ENCODE data around the gene CCDC134. TPM values are rescaled to one million over a fixed set of nuclear protein-coding genes. Genes with fewer than 3 reads are reported as not detected.

Gene CCDC134
- 2.9 TPM for total RNA-seq
- long read RNA-seq, partial matches to known transcripts = 0 of 2 reads
- long read RNA-seq, other reads (novel, unspliced or antisense) = 1 of 2 reads

DNA sequence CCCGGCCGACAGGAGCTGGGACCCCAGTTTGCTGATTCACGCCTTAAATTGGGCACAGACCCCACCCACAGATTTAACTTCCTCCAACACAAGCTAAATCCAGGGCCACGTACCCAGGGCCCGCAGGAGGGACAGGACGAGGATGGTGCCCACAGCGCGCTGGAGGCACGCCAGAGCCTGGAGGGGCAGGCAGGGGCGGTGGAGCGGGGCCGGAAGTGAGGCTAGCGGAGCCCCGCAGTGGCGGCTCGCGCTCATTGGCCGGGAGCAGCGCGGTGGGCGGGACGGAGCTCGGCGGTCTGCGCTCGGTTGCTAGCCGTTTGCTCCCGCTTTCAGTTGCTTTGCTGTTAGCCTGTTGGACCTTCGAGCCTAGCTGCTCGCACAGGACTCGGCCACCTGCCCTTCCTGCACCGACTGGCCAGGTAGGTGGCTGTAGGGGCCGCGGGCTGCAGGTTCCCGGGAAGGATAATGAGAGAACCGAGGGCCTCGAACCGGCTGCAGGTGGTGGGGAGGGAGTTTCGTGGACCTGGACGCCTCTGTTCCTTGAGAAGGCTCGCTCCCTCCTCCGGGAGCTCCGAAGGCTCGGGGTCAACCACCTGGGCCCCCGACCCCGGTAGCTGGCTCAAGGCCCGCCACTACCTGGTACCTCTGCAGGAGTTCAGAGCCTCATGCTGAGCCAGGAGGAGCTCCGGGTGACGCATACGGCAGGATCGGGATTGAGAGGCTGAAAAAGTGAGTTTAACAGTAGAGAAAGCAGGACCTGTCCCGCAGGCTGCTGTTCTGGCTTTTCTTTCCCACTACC is at the start of gene CCDC134:
CCDC134 (plus strand) TSS at position 332 of the 799 bp plus-strand sequence. CDS start 8,212 bp downstream, outside the sequence.
- intact Hi-C loops (cut with DNase I) = no loop called here
- peak; percentile 96 for DNase-seq (ENCODE audit: low spot score)

DNA sequence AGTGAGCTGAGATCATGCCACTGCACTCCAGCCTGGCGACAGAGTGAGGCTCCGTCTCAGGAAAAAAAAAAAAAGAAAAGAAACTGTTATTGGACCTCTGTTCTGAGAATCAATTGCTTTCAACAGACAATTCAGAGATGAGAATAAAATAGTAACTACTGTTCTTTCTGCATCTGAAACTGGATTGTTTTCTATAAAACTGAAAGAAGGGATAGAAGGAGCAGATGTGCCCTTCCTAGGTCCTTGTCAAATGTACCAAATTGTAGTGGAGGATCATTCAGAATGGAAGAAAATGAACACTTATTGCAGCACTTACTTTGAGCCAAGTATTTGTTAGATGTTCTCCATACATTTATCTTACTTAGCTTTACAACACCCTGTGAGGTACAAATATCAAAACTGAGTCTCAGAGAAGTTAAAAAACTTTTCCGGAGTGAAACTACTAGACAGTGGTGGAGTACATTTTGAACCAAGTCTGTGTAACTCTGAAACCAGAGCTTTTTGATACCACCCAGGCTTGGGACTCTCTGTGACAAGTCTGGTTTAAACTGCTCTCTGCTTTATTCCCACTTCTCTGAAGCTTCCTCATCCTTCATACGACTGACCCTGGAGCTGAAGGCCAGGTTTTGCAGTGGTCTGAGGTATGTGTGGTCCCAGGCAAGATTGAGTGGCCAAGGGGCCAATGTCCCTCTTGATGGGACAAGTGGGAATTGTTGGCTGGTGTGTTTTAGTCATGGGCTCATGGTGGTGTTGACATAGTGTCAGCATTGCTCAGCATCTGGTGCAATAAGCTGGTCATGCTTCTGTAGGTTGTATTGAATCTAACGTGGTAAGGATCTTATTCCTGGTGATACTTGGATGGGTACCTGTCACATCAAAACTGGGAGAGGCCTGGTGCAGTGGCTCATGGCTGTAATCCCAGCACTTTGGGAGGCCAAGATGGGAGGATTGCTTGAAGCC is 48.2 kb upstream of the CCDC134 start:
- DNase-seq (ENCODE audit: low spot score) = no peak
- intact Hi-C loops (cut with DNase I) = no loop called here

- DNase-seq (ENCODE audit: low spot score) = no peak
- intact Hi-C loops (cut with DNase I) = no loop called here
Measured at GRCh38 chr22:41753984-41754383, 46.5 kb upstream of the CCDC134 start.

DNA sequence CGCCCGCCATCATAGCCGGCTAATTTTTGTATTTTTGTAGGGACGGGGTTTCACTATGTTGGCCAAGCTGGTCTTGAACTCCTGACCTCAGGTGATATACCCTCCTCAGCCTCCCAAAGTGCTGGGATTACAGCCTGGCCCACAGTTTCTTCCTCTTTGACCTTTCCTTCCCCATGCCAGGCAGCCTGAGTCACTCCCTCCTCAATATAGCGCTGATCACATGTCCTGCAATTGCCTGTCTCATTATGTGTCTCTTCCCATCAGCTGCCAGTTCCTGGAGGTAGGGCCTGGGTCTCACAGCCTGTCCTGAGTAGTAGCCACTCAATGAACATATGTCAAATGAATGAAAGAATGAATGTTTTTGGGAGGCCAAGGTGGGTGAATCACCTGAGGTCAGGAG is 43.0 kb upstream of the CCDC134 start:
- no peak for DNase-seq (ENCODE audit: low spot score)
- intact Hi-C loops (cut with DNase I) = no loop called here

GRCh38 chr22:41758231-41758630 is 42.2 kb upstream of the CCDC134 start:
- no peak for DNase-seq (ENCODE audit: low spot score)
- intact Hi-C loops (cut with DNase I) = no loop called here

DNA sequence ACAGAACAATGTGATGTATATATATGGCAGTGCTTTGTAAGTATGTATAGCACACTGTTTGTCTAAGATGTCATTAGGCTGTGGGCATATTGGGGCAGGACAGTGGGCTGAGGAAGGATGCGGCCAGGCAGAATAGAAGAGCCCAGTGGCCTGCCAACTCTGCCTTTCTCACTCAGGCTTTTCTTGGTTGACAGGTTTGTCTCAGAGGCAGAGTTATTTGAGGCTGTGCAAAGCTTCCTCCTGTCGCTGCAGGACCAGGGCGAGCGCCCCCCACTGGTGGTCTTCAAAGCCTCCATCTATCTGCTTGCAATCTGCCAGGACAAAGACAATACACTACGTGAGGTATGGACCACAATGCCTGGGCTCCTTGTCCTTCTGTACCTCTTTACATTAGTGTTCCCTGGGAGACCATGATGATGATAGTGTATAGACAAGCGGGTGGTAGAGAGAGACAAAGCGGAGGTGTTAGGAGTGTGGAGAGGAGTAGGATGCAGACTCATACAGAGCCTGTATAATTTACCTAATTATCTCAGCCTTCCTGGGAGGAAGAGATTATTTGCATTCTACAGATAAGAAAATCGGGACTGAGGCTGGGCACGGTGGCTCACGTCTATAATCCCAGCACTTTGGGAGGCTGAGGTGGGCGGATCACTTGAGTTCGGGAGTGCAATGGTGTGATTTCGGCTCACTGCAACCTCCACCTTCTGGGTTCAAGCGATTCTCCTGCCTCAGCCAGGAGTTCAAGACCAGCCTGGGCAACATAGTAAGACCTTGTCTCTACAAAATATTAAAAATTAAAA is 37.3 kb upstream of the CCDC134 start:
- intact Hi-C loops (cut with DNase I) = no loop called here
- no peak for DNase-seq (ENCODE audit: low spot score)

DNA sequence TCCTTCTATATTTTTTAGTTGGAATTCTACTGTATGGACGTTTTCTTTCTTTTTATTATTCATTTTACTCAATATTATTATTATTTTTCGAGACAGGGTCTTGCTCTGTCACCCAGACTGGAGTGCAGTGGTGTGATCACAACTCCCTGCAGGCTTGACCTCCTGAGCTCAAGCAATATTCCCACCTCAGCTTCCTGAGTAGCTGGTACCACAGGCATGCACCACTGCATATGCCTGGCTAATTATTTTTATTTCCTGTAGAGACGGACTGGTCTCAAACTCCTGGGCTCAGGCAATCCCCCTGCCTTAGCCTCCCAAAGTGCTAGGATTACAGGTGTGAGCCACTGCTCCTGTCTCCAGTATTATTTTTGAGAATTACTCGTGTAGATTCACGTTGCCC is 34.0 kb upstream of the CCDC134 start:
- intact Hi-C loops (cut with DNase I) = no loop called here
- no peak for DNase-seq (ENCODE audit: low spot score)

GRCh38 chr22:41768430-41768829 is 32.0 kb upstream of the CCDC134 start:
- intact Hi-C loops (cut with DNase I) = no loop called here
- no peak for DNase-seq (ENCODE audit: low spot score)

DNA sequence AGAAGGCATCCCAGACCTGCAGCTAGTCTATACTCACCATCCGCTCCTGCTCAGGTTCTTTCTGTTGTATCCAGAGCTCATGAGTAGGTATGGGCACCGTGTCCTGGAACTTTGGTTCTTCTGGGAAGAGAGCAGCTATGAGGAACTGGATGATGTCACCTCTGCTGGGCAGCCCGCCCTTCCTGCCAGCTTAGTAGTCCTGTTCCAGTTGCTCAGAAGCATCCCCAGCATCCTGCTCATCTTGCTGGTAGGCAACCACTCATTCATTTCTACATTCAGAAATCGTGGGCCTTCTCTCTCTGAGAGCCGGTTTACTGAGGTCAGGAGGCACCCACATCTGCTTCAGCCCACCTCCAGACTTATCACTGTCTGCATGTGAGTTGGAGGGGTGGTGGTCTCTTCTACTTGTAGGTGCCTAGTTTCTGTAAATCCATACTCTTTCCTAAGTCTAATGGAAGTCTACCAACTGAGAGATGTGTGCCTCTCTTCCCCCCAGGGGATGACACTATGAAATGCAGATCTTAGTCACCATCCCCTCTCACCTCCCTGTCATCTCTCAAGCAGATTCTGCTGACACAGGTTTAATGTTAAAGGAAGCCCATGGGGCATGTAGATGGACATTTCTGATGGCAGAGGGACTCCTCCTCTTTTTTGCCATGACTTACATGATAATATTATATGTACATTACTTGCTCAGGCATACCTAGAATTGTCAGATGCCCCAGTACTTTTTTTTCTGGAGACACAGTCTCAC is 29.6 kb upstream of the CCDC134 start:
- no peak for DNase-seq (ENCODE audit: low spot score)
- intact Hi-C loops (cut with DNase I) = no loop called here

- no peak for DNase-seq (ENCODE audit: low spot score)
- intact Hi-C loops (cut with DNase I) = no loop called here
Measured at GRCh38 chr22:41772198-41772597, 28.3 kb upstream of the CCDC134 start.

DNA sequence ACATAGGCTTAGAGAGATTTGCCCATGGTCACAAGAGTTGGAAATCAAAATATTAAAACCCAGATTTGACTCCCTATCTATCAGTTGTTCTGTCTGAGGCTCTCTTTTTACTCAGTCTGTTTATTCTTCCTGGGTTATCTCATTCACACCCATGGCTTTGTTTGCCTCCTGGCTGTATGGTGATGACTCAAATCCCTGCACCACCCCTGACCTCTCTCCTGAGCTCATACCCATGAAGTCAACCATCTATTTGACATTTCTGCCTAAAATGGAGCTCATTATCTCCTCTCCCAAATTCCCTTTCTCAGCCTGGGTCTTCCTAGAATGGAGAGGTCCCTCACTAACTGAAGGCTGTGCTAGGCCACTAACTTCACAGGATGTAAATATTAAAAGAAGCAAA is 27.8 kb upstream of the CCDC134 start:
- no peak for DNase-seq (ENCODE audit: low spot score)
- intact Hi-C loops (cut with DNase I) = no loop called here

DNA sequence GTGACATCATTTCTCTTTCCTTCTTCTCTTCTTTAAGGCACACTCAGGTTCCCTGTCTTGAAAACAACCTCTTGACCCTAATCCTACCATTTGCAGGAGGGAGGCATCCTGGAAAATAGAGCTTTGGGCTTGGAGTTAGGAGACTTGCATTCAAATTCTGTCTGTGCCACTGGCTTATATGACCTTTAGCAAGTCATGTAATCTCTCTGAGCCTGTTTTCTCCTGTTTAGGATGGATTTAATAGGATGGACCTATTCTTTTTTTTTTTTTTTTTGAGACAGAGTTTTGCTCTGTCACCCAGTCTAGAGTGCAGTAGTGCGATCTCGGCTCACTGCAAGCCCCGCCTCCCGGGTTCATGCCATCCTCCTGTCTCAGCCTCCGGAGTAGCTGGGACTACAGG is 25.1 kb upstream of the CCDC134 start:
- DNase-seq (ENCODE audit: low spot score) = no peak
- intact Hi-C loops (cut with DNase I) = no loop called here

DNA sequence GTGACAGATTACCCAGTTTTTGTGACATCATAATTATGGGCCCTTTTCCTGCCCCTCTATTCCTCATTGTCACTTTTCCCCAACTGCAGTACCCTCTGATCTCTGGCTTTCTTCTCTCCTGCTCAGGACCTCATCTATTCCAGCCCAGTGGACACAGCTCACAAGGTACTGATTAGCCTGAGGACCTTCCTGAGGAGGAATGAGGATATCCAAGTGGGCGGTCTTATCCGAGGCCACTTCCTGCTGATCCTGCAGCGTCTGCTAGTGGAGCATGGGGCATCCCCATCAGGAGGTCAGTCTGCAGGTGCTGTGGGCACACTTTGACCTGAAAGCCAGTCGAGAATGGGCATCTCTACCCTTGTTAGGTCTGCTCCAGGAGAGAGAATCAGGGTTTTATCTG is 24.5 kb upstream of the CCDC134 start:
- intact Hi-C loops (cut with DNase I) = no loop called here
- peak; percentile 5 for DNase-seq (ENCODE audit: low spot score)

DNA sequence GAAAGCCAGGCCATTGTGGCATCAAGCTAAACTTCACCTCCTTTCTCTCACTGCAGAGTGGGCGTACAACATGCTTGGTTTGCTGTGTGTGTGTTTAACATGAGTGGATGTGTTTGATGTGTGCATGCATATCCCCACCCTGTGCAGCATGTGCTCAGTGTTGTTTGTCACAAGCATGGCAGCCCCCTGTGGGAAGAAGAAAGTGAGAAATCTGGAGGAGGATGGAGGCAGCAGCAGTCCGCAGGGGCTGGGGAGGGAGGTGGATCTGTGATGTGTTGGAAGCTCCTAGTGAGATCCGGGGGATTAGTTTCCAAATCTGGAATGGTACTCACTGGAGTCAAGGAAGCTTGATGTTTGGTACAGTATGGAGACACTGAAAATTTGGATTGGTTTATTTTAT is 24.1 kb upstream of the CCDC134 start:
- DNase-seq (ENCODE audit: low spot score) = peak; percentile 24
- intact Hi-C loops (cut with DNase I) = no loop called here

DNA sequence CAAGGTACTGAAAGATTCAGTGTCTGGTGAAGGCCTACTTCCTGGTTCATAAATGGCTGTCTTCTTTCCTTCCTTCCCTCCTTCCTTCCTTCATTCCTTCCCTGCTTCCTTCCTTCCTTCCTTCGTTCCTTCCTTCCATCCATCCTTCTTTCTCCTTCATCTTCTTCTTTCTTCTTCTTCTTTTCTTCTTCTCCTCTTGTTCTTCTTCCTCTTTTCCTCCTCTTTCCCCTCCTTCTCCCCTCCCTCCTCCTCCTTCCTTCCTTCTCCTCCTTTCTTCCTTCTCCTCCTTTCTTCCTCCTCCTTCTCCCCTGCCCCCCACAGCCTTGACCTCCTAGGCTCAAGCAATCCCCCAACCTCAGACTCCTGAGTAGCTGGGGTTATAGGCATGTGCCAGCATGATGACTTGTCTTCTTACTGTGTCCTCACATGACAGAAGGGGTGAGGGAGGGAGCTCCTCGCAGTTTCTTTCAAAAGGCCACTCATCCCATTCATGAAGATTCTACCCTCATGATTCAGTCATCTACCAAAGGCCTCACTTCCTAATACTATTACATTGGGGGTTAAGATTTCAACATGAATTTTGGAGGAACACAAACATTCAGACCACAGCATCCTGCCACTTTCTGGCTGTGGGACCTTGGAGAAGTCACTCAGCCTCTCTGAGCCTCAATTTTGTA is 22.6 kb upstream of the CCDC134 start:
- intact Hi-C loops (cut with DNase I) = no loop called here
- no peak for DNase-seq (ENCODE audit: low spot score)

- intact Hi-C loops (cut with DNase I) = no loop called here
- no peak for DNase-seq (ENCODE audit: low spot score)
Measured at GRCh38 chr22:41779929-41780505, 20.5 kb upstream of the CCDC134 start.

- DNase-seq (ENCODE audit: low spot score) = peak; percentile 84
- intact Hi-C loops (cut with DNase I) = no loop called here
Measured at GRCh38 chr22:41780746-41781505, 19.6 kb upstream of the CCDC134 start.
